GM23338 (cell line): ENCODE results near the gene IL12B. TPM values are rescaled to one million over a fixed set of nuclear protein-coding genes. Genes with fewer than 3 reads are reported as not detected.

Source experiments
- ATAC-seq: fragments of 200-7000 bp; cut with Tn5 transposase; 3 replicates; pipeline ENCODE4 v1.9.1; 2020
- DNase-seq: peaks from one replicate; pipeline ENCODE4 v3.0.0-alpha.2; 2015; ENCODE audit warnings: low spot score
- H2AFZ ChIP-seq: fragments of 200-600 bp; sonication (generic); 2 replicates; pipeline ENCODE4 v1.8.0; 2016; ENCODE audit warnings: antibody characterized with exemption, mild to moderate bottlenecking, moderate library complexity
- H3F3A ChIP-seq: fragments of 200-600 bp; sonication (generic); replicated peaks from 2 replicates; pipeline ENCODE4 v1.8.0; 2017; ENCODE audit warnings: antibody characterized with exemption, mixed run types, low read depth
- H3K27ac ChIP-seq: fragments of 200-600 bp; sonication (generic); 2 replicates; pipeline ENCODE4 v1.6.1; 2016; ENCODE audit warnings: low read depth
- H3K27me3 ChIP-seq: fragments of 200-600 bp; sonication (generic); 2 replicates; pipeline ENCODE4 v1.8.0; 2016; ENCODE audit warnings: mild to moderate bottlenecking, mixed run types, moderate library complexity; ENCODE audit not compliant: insufficient read depth
- H3K36me3 ChIP-seq: fragments of 200-600 bp; sonication (generic); 2 replicates; pipeline ENCODE4 v1.8.0; 2016; ENCODE audit warnings: mild to moderate bottlenecking; ENCODE audit not compliant: insufficient read depth
- H3K4me1 ChIP-seq: fragments of 200-600 bp; sonication (generic); 2 replicates; pipeline ENCODE4 v1.8.0; 2016; ENCODE audit warnings: mild to moderate bottlenecking, moderate library complexity; ENCODE audit not compliant: insufficient read depth
- H3K4me2 ChIP-seq: fragments of 200-600 bp; sonication (generic); 2 replicates; pipeline ENCODE4 v1.7.1; 2017; ENCODE audit warnings: mixed run types
- H3K4me3 ChIP-seq: fragments of 200-600 bp; sonication (generic); 2 replicates; pipeline ENCODE4 v1.6.1; 2016; ENCODE audit warnings: mixed run types
- H3K79me2 ChIP-seq: fragments of 200-600 bp; sonication (generic); replicated peaks from 2 replicates; pipeline ENCODE4 v1.8.0; 2017; ENCODE audit warnings: mild to moderate bottlenecking; ENCODE audit not compliant: insufficient read depth
- H3K9me2 ChIP-seq: fragments of 200-600 bp; sonication (generic); 2 replicates; pipeline ENCODE4 v1.8.0; 2017; ENCODE audit not compliant: insufficient read depth
- H4K20me1 ChIP-seq: fragments of 200-600 bp; sonication (generic); replicated peaks from 2 replicates; pipeline ENCODE4 v1.8.0; 2017; ENCODE audit warnings: mild to moderate bottlenecking; ENCODE audit not compliant: insufficient read depth
- H3K27ac Mint-ChIP-seq: 2 replicates; pipeline ENCODE4 v1.8.0; 2020; ENCODE audit warnings: inconsistent platforms, mild to moderate bottlenecking, moderate library complexity, mixed read lengths
- H3K27me3 Mint-ChIP-seq: 3 replicates; pipeline ENCODE4 v1.8.0; 2022; ENCODE audit warnings: low read depth, mild to moderate bottlenecking, moderate library complexity, mixed read lengths, inconsistent platforms; ENCODE audit not compliant: insufficient read depth, poor library complexity
- H3K36me3 Mint-ChIP-seq: 3 replicates; pipeline ENCODE4 v1.8.0; 2021; ENCODE audit warnings: low read depth, mild to moderate bottlenecking, inconsistent platforms, moderate library complexity, mixed read lengths
- H3K4me1 Mint-ChIP-seq: 3 replicates; pipeline ENCODE4 v1.8.0; 2020; ENCODE audit warnings: mild to moderate bottlenecking, inconsistent platforms, mixed read lengths
- H3K4me3 Mint-ChIP-seq: 3 replicates; pipeline ENCODE4 v1.8.0; 2021; ENCODE audit warnings: moderate library complexity, mild to moderate bottlenecking, inconsistent platforms, mixed read lengths
- H3K9me3 Mint-ChIP-seq: 3 replicates; pipeline ENCODE4 v1.8.0; 2020; ENCODE audit warnings: moderate library complexity, mild to moderate bottlenecking, inconsistent platforms, mixed read lengths
- CREB1 ChIP-seq: fragments of 250-450 bp; sonication (Bioruptor Pico); IDR thresholded peaks from 2 replicates; pipeline ENCODE4 v1.5.0; 2020; ENCODE audit warnings: low read depth, mild to moderate bottlenecking, moderate library complexity
- CTCF ChIP-seq, 2 experiments: fragments of 200-600 bp in 1 of 2; sonication (generic) in 1 of 2; conservative IDR thresholded peaks; 2 replicates each; pipeline versions ENCODE4 v1.5.1 to v1.6.1; 2016 to 2017; ENCODE audit warnings: antibody characterized with exemption in 2 of 2, low read depth in 2 of 2, mild to moderate bottlenecking in 2 of 2, moderate library complexity in 1 of 2
- ETS1 ChIP-seq: IDR thresholded peaks from 2 replicates; pipeline ENCODE4 v1.6.1; 2016; ENCODE audit warnings: antibody characterized with exemption
- EZH2 ChIP-seq: fragments of 200-600 bp; sonication (generic); IDR thresholded peaks from one replicate; pipeline ENCODE4 v1.8.0; 2017; ENCODE audit warnings: antibody characterized with exemption, mild to moderate bottlenecking, low read depth; ENCODE audit not compliant: unreplicated experiment
- EZH2phosphoT487 ChIP-seq: fragments of 200-600 bp; sonication (generic); IDR thresholded peaks from one replicate; pipeline ENCODE4 v1.8.1; 2018; ENCODE audit warnings: antibody characterized with exemption; ENCODE audit not compliant: unreplicated experiment
- JUNB ChIP-seq: IDR thresholded peaks from one replicate; pipeline ENCODE4 v1.6.1; 2016; ENCODE audit warnings: antibody characterized with exemption; ENCODE audit not compliant: unreplicated experiment
- NANOG ChIP-seq: IDR thresholded peaks from 2 replicates; pipeline ENCODE4 v1.6.1; 2016; ENCODE audit warnings: antibody characterized with exemption, borderline replicate concordance
- POLR2AphosphoS5 ChIP-seq: IDR thresholded peaks from 2 replicates; pipeline ENCODE4 v1.6.1; 2016; ENCODE audit warnings: antibody characterized with exemption, low read depth
- REST ChIP-seq: IDR thresholded peaks from one replicate; pipeline ENCODE4 v1.6.1; 2018; ENCODE audit warnings: antibody characterized with exemption; ENCODE audit not compliant: unreplicated experiment
- STAT1 ChIP-seq: IDR thresholded peaks from one replicate; pipeline ENCODE4 v1.6.1; 2016; ENCODE audit warnings: antibody characterized with exemption; ENCODE audit not compliant: unreplicated experiment
- ZNF114 ChIP-seq: fragments of 250-450 bp; sonication (Bioruptor Pico); IDR thresholded peaks from 2 replicates; pipeline ENCODE4 v1.5.0; 2020; ENCODE audit warnings: mild to moderate bottlenecking, moderate library complexity
- ZNF331 ChIP-seq: fragments of 250-450 bp; sonication (Bioruptor Pico); IDR thresholded peaks from 2 replicates; pipeline ENCODE4 v1.5.0; 2020; ENCODE audit warnings: low read depth, mild to moderate bottlenecking, moderate library complexity
- ZNF462 ChIP-seq: fragments of 250-450 bp; sonication (Bioruptor Pico); IDR thresholded peaks from 2 replicates; pipeline ENCODE4 v1.5.0; 2020; ENCODE audit warnings: mild to moderate bottlenecking, moderate library complexity
- polyA plus RNA-seq: library from polyadenylated mRNA; unstranded; fragments of >200 nt; fragmentation: Nextera tagmentation; extraction: Ambion mirVana; gene quantifications from 2 replicates; pipeline ENCODE4 v1.2.1, GENCODE V29; 2016
- total RNA-seq: library from RNA; depleted of rRNA; stranded (reverse); fragments of >200 nt; shearing (Covaris generic); gene quantifications from 2 replicates; pipeline ENCODE4 v1.2.3, GENCODE V29; 2014

The IL12B gene
- total and polyA plus RNA-seq, 2 experiments from 2014 or later, result not detected

- Mint-ChIP-seq H3K4me3 (no peak overlapping the region), H3K9me3 (peaks cover 3% of the 10 kb centered on the region; the same call in 2 of the 3 replicates), H3K27ac (no peak overlapping the region), H3K4me1 (0 out of 3 replicates have a peak, but pooled peaks cover under 1% of the 10 kb centered on the region), H3K27me3 (peaks cover 5% of the 10 kb centered on the region), H3K36me3 (no peaks in the 10 kb centered on the region)
- H3K9me2 ChIP-seq, result no peaks in the 10 kb centered on the region; the same call in 1 of the 2 replicates
- H3K36me3 ChIP-seq, result no peaks in the 10 kb centered on the region
- ATAC-seq (no peak), DNase-seq (no peak)
- no peak overlapping the region for H3K27ac ChIP-seq
- no peaks in the 10 kb centered on the region for H3K27me3 ChIP-seq
- H3F3A ChIP-seq, result no peaks in the 10 kb centered on the region
- H3K4me1 ChIP-seq, result no peaks in the 10 kb centered on the region
- H3K79me2 ChIP-seq, result no peaks in the 10 kb centered on the region
- no peak overlapping the region for H3K4me3 ChIP-seq
- H4K20me1 ChIP-seq, result no peaks in the 10 kb centered on the region; the same call in 1 of the 2 replicates
- no peak overlapping the region for H2AFZ ChIP-seq
- H3K4me2 ChIP-seq, result no peak overlapping the region
- TF ChIP-seq NANOG (no peak), REST (no peak), EZH2phosphoT487 (no peak), POLR2AphosphoS5 (no peak), ZNF462 (CRISPR knock-in tag) (no peak), ETS1 (no peak), JUNB (no peak), STAT1 (no peak), CTCF (conservative IDR thresholded peaks at IDR 0.05; ENCODE audit: low read depth in 2 of 2) (no peak), ZNF331 (no peak), ZNF114 (CRISPR knock-in tag) (no peak), CREB1 (CRISPR knock-in tag) (no peak), EZH2 (no peak)
Observed at GRCh38 chr5:159337016-159337955, 7.0 kb upstream of the IL12B start.
